ENCODE measurements around the gene ZNF771.

DNA sequence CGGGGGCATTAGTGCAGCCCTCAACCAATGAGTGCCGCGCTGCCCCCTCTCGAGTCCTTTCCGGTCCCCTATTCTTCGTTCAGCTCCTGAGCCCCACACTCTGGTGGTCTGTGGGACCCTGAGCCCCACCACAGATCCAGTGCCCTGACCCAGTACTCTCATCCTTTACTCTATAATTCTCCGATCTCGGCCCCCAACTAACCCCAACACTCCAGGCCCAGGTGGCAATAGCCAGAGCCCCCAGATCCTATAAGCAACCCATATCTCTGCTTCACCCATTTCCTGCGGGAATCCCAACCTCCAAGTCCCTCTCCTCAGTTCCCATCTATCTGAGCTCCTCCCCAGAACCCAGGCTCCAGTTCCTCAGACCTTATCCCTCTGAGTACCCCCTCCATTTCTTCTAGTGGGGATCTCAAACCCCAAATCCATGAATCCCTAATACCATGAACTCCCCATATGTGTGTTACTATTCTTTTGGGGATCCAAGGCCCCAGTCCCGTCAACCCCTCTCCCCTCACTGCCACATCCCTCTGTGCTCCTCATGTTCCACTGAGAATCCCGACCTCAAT lies 36.1 kb upstream of the ZNF771 start:
- TF ChIP-seq CTCF (IDR thresholded peaks at IDR 0.05; ENCODE audit: borderline replicate concordance, extremely low read depth, low read length, poor library complexity, severe bottlenecking) (peak; percentile 1), EZH2 (IDR thresholded peaks at IDR 0.05; ENCODE audit: borderline replicate concordance, low read depth, low read length, severe bottlenecking) (no peak)
